HUDEP-2 (cell line): ENCODE results near the gene EP400.

ENCODE experiments used
- DNase-seq, 76 experiments: peaks; one replicate each; lab custom pipeline; 2025; ENCODE audit not compliant: unreplicated experiment in 76 of 76; lab: John Stamatoyannopoulos, UW

Gene EP400

DNA sequence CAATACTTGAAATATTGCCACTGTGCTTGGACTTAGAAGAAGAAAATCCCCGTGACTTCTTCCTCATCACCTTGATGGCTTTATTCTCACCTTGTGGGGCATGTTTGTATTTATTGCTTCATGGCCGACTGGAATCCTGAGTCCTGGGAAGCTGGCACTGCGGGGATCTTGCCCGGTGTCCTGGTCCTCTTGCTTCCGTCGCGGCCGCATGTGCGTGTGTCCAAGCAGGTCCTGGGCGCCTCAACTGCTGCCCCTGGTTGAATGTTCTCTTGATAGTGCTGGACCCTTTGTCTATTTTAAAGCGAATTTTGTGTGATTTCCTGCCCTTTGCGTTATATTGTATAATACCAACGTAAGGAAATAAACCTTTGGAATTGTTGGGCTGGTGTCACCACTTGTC lies 27.0 kb upstream of the EP400 start:
- DNase-seq, result no peak

- no peak for DNase-seq
These were observed 26.5 kb upstream of the EP400 start for GRCh38 chr12:131923260-131923659.

DNA sequence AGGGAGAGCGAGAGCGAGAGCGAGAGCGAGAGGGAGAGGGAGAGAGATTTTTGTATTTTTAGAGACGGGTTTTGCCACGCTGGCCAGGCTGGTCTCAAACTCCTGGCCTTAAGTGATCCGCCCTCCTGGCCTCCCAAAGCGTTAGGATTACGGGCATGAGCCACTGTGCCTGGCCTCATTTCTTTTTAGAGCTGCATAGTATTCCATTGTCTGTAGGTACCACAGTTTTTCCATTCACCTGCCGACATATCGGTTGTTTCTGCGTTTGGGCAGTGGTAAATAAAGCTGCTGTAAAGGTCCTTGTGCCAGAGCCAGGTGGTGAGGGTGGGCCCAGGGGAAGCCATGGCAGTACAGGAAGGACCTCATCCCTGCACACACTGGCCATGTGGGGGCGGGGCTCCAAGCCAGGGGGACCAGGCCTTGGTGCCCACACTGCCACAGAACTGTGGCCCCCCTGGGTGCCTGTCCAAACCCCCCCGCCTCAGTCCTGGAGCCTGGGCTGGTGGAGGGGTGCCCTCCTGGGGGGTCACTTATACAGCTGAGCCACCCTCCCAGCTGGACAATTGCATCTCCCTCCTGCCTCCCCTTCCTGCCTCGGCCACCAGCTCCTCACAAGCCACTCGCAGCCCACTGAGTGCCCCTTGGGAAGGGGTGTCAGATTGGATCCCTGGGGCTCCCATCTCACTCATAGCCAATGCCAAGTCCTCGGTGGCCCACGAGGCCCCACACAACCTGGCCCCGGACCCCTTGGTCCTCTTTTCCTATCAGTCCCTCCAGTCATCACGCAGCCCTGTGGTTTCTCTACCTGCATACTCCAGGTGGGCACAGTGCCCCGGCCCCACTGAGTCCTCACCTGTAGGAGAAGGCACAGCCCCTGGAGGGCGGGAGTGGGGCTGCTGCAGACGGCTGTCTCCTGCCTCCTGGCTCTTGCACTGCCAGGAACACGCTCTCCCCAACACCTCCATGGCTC lies 22.3 kb upstream of the EP400 start:
- no peak for DNase-seq

- peak in 18 of 76 experiments; percentile 17 to 54 (median 34) for DNase-seq
These were observed 21.5 kb upstream of the EP400 start for GRCh38 chr12:131928080-131928710.

DNA sequence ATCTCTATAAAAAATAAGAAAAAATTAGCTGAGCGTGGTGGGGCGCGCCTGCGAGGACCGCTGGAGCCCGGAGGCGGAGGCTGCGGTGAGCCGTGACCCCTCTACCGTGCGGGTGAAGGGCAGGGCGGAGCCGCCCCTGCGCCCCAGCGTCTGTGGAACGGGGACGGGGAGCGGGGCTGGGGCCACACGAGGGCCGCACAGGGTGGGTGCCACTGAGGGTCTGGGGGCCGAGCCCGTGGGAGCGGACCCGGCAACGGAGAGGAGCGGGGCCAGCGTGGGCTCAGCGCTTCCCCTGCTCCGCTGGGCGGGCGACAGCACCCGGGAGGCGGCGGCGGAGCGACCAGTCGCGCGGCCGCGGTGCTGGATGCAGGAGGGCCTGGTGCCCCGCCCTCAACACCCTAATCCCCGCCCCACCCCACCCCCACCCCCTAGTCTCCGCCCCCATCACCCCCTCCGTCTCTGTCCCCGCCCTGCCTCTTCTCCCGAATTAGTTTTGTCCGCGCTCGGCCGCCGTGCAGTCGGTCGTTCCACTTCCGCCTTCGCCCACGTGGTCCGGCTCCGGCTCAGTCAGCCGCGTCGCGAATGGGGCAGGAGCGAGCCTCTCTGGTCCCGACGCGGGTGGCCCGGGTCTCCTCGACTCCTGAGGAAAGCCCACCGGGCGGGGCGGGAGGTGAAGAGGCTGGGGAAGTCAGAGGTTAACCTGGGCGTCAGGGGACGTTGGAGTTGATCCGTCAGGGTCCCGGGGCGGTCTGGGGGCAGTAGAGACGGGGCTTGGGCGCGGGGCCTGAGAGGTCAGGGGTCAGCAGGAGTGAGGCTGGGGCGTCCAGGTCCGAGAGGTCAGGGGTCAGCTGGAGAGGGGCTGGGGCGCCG lies 20.8 kb upstream of the EP400 start, which contains the start of gene PUS1:
PUS1 (plus strand) TSS at position 566 of the 870 bp plus-strand sequence. CDS start 447 bp downstream, outside the sequence.
- DNase-seq, result peak in 75 of 76 experiments; percentile 6 to 94 (median 85)

GRCh38 chr12:131929581-131930456 lies 19.9 kb upstream of the EP400 start:
- peak in 61 of 76 experiments; percentile 2 to 64 (median 44) for DNase-seq

- DNase-seq, result no peak
These were observed 19.2 kb upstream of the EP400 start for GRCh38 chr12:131930510-131930909.

DNA sequence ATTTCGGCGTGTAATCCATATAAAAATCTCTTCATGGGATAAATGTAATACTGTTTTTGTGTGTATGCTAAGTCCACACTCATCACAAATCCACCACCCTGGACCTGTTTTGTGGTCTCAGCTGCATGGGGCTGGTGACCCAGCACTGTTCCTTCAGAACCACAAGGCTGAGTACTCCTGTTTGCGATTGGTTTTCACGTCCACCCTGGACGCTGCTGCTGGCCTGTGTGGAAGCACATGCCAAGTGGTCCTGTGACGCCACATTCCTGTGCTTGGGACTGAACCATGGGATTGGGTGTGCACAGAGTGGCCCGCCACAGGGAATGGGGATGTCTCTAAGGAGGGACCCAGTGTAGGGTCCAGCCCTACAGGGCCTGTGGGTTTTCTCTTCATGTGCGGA lies 16.4 kb upstream of the EP400 start:
- DNase-seq, result no peak

- no peak for DNase-seq
These were observed 15.2 kb upstream of the EP400 start for GRCh38 chr12:131934535-131934934.

GRCh38 chr12:131938082-131938481 lies 11.7 kb upstream of the EP400 start:
- DNase-seq, result no peak

GRCh38 chr12:131939007-131939406 lies 10.7 kb upstream of the EP400 start:
- DNase-seq, result no peak

DNA sequence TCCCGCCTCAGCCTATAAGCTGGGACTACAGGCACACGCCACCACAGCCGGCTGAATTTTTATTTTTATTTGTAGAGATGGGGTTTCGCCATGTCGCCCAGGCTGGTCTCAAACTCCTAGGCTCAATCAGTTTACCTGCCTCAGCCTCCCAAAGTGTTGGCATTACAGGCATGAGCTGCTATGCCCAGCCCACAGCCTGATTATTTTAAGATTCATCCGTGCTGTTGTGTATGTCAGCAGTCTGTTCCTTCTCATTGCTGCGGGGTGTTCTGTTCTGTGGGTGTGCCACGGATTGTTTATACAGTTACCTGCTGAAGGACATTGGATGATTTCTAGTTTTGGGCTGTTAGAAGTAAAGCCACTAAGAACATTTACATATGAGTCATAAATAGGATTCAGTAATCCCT lies 9.6 kb upstream of the EP400 start:
- DNase-seq, result no peak

DNA sequence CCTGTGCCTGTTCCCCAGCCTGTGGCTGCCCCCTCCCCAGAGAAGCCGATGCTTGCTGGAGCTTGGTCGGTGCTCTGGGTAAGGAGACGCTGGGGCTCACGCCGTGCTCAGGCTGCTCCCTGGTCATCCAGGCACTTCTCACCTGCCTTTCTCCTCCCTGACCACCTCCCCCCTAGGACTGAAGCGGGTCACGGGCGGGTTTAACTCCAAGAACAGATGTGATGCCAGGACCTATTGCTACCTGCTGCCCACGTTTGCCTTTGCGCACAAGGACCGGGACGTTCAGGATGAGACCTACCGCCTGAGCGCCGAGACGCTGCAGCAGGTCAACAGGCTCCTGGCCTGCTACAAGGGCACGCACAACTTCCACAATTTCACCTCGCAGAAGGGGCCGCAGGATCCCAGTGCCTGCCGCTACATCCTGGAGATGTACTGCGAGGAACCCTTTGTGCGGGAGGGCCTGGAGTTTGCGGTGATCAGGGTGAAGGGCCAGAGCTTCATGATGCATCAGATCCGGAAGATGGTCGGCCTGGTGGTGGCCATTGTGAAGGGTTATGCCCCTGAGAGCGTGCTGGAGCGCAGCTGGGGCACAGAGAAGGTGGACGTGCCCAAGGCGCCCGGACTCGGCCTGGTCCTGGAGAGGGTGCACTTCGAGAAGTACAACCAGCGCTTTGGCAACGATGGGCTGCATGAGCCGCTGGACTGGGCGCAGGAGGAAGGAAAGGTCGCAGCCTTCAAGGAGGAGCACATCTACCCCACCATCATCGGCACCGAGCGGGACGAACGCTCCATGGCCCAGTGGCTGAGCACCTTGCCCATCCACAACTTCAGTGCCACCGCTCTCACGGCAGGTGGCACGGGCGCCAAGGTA lies 8.4 kb upstream of the EP400 start:
- no peak for DNase-seq

GRCh38 chr12:131941987-131942341 lies 7.8 kb upstream of the EP400 start:
- no peak for DNase-seq

- no peak for DNase-seq
These were observed 7.1 kb upstream of the EP400 start for GRCh38 chr12:131942671-131943070.

GRCh38 chr12:131943389-131943788 lies 6.4 kb upstream of the EP400 start:
- DNase-seq, result no peak

DNA sequence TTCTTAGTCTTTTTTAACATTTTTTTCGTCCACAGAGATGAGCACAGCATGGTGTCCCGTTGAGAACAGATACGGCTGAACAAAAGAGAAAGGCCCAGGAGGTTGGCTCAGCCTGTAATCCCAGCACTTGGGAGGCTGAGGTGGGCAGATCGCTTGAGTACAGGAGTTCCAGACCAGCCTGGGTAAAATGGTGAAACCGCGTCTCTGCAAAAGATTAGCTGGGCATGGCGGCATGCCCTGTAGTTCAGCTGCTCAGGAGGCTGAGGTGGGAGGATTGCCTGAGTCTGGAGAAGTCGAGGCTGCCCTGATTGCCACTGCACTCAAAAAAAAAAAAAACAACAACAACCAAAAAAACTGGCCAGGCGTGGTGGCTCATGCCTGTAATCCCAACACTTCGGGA lies 5.9 kb upstream of the EP400 start:
- DNase-seq, result no peak

GRCh38 chr12:131944601-131945251 lies 5.0 kb upstream of the EP400 start:
- no peak for DNase-seq
